Measurements from ENCODE around the gene GMPS. TPM values are rescaled to one million over a fixed set of nuclear protein-coding genes. Genes with fewer than 3 reads are reported as not detected.

Gene GMPS
- total RNA-seq, 1 donor = 41.3 TPM

DNA sequence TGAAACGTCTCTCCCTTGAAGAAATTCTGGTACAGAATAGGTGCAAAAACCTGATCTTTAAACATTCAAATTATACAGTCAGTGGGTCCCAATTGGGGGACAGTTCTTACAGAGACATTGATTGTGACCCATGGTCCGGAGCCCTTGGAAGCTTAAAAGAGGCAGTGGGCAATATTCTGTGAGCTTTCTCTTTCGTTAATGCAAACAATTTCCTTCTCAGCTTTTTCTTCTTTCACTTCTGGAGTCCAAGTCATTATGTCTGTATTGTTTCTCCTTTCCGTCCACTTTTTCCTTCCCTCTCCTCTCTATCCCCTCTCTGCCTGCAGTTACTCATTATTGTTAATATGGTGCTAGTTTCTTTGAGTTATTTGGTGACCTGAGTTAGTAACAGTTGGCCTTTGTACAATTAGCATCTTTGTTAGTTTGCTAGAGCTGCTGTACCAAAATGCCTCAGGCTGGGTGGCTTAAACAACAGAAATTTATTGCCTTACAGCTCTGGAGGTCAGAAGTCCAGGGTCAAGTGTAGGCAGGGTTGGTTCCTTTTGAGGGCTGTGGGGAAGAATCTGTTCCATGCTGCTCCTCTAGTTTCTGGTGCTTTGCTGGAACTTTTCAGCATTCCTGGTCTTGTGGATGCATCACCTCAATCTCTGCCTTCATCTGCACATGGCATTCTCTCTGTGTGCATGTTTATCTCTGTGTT is 102.6 kb downstream of the GMPS start:
- H3K4me1 ChIP-seq (ENCODE audit: insufficient read depth, low read length) = no peaks in the 10 kb centered on the region
- no peaks in the 10 kb centered on the region for H4K20me1 ChIP-seq (ENCODE audit: insufficient read depth, low read length)
- TF ChIP-seq, protein P1, sequence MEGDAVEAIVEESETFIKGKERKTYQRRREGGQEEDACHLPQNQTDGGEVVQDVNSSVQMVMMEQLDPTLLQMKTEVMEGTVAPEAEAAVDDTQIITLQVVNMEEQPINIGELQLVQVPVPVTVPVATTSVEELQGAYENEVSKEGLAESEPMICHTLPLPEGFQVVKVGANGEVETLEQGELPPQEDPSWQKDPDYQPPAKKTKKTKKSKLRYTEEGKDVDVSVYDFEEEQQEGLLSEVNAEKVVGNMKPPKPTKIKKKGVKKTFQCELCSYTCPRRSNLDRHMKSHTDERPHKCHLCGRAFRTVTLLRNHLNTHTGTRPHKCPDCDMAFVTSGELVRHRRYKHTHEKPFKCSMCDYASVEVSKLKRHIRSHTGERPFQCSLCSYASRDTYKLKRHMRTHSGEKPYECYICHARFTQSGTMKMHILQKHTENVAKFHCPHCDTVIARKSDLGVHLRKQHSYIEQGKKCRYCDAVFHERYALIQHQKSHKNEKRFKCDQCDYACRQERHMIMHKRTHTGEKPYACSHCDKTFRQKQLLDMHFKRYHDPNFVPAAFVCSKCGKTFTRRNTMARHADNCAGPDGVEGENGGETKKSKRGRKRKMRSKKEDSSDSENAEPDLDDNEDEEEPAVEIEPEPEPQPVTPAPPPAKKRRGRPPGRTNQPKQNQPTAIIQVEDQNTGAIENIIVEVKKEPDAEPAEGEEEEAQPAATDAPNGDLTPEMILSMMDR (IDR thresholded peaks at IDR 0.05; ENCODE audit: extremely low read depth, low read depth, low read length) = no peak
- no peak overlapping the region for H3K27ac ChIP-seq (ENCODE audit: low read depth, low read length)
- no peak for DNase-seq (ENCODE audit: insufficient read length, low spot score, missing footprints)
- no peak overlapping the region for H3K4me3 ChIP-seq (ENCODE audit: insufficient read depth, low read length)
- H3K27me3 ChIP-seq (ENCODE audit: insufficient read depth, low read length) = no peaks in the 10 kb centered on the region
- no peaks in the 10 kb centered on the region for H3K36me3 ChIP-seq (ENCODE audit: insufficient read depth, low read length)
- H2AFZ ChIP-seq (ENCODE audit: low read length) = no peak overlapping the region
- no peak overlapping the region for H3K4me2 ChIP-seq (ENCODE audit: insufficient read depth, low read length)
- H3K79me2 ChIP-seq (ENCODE audit: insufficient read depth, low read length) = no peaks in the 10 kb centered on the region
- H3K9me3 ChIP-seq (ENCODE audit: low read depth, low read length) = no peaks in the 10 kb centered on the region

DNA sequence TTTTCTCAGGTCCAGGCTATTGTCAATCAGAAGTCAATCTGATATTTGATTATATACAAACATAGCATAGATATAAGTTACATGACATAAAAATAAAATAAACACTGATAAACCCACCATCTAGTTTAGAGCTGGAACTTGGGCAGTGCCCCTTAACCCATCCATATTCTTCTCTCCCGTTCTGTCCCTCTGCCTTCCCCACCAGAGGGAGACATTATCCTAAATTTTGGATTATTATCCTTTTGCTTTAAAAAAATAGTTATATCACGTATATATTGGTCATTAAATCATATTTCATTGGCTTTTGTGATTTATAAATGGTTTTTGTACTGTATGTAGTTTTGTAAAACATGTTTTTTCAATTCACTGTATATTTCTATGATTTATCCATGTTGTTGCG is 107.9 kb downstream of the GMPS start:
- Histone ChIP-seq H3K4me1 (ENCODE audit: insufficient read depth, low read length) (peaks cover 9% of the 10 kb centered on the region), H2AFZ (ENCODE audit: low read length) (no peak overlapping the region), H3K9me3 (ENCODE audit: low read depth, low read length) (no peaks in the 10 kb centered on the region), H3K27me3 (ENCODE audit: insufficient read depth, low read length) (no peaks in the 10 kb centered on the region), H3K36me3 (ENCODE audit: insufficient read depth, low read length) (no peaks in the 10 kb centered on the region), H3K79me2 (ENCODE audit: insufficient read depth, low read length) (no peaks in the 10 kb centered on the region), H3K4me2 (ENCODE audit: insufficient read depth, low read length) (no peak overlapping the region), H4K20me1 (ENCODE audit: insufficient read depth, low read length) (no peaks in the 10 kb centered on the region), H3K27ac (ENCODE audit: low read depth, low read length) (no peak overlapping the region), H3K4me3 (ENCODE audit: insufficient read depth, low read length) (no peak overlapping the region)
- no peak for DNase-seq (ENCODE audit: insufficient read length, low spot score, missing footprints)
- TF ChIP-seq, protein P1 (IDR thresholded peaks at IDR 0.05; ENCODE audit: extremely low read depth, low read depth, low read length) = peak; percentile 56

DNA sequence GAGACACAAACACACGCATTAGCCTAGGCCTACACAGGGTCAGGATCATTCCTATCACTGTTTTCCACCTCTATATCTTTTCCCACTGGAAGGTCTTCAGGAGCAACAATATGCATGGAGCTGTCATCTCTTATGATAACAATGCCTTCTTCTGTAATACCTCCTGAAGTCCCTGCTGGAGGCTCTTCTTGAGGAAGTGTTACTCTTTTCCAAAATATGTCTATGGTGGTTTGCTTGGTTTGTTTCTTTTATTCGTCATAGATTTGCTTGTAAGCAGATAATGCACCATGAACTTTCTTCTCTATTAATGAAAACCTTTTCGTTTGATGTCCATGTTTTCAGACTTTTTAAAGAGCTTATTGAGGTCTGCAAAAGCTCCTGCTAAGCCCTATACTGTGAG is 109.3 kb downstream of the GMPS start:
- no peaks in the 10 kb centered on the region for H3K9me3 ChIP-seq (ENCODE audit: low read depth, low read length)
- H3K4me2 ChIP-seq (ENCODE audit: insufficient read depth, low read length) = no peak overlapping the region
- no peaks in the 10 kb centered on the region for H3K27me3 ChIP-seq (ENCODE audit: insufficient read depth, low read length)
- no peak overlapping the region for H2AFZ ChIP-seq (ENCODE audit: low read length)
- no peaks in the 10 kb centered on the region for H3K36me3 ChIP-seq (ENCODE audit: insufficient read depth, low read length)
- TF ChIP-seq, protein P1 (IDR thresholded peaks at IDR 0.05; ENCODE audit: extremely low read depth, low read depth, low read length) = no peak
- no peak overlapping the region for H3K27ac ChIP-seq (ENCODE audit: low read depth, low read length)
- no peaks in the 10 kb centered on the region for H3K79me2 ChIP-seq (ENCODE audit: insufficient read depth, low read length)
- H3K4me1 ChIP-seq (ENCODE audit: insufficient read depth, low read length) = peaks cover 9% of the 10 kb centered on the region
- H3K4me3 ChIP-seq (ENCODE audit: insufficient read depth, low read length) = no peak overlapping the region
- H4K20me1 ChIP-seq (ENCODE audit: insufficient read depth, low read length) = no peaks in the 10 kb centered on the region
- no peak for DNase-seq (ENCODE audit: insufficient read length, low spot score, missing footprints)

DNA sequence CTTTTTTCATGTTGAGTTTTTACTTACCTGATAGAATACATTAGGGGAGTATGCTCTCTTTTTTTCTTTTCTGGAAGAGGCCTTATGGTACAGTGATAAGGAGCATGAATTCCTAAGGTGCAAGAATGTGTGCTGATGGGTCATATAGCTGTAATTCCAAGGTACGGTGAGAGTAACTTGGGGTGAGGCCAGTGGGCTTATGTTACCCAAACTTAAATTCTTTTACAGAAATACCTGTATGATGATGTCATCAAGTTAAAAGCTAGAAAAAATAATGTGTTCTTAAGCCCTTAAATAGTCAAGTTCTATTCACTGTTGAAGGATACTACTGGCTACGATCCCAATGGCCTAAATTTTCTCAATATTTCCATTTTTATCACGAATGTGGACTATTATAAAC is 111.2 kb downstream of the GMPS start:
- Histone ChIP-seq H3K27me3 (ENCODE audit: insufficient read depth, low read length) (no peaks in the 10 kb centered on the region), H3K36me3 (ENCODE audit: insufficient read depth, low read length) (no peaks in the 10 kb centered on the region)
- no peak for DNase-seq (ENCODE audit: insufficient read length, low spot score, missing footprints)

More for the DNA sequence above, 111.2 kb downstream of the GMPS start:
- TF ChIP-seq, protein P1 (IDR thresholded peaks at IDR 0.05; ENCODE audit: extremely low read depth, low read depth, low read length) = no peak
- H3K79me2 ChIP-seq (ENCODE audit: insufficient read depth, low read length) = no peaks in the 10 kb centered on the region
- no peak overlapping the region for H3K4me3 ChIP-seq (ENCODE audit: insufficient read depth, low read length)
- peaks cover 9% of the 10 kb centered on the region for H3K4me1 ChIP-seq (ENCODE audit: insufficient read depth, low read length)
- no peak overlapping the region for H3K27ac ChIP-seq (ENCODE audit: low read depth, low read length)
- no peaks in the 10 kb centered on the region for H3K9me3 ChIP-seq (ENCODE audit: low read depth, low read length)
- no peak overlapping the region for H2AFZ ChIP-seq (ENCODE audit: low read length)
- H3K4me2 ChIP-seq (ENCODE audit: insufficient read depth, low read length) = no peak overlapping the region
- no peaks in the 10 kb centered on the region for H4K20me1 ChIP-seq (ENCODE audit: insufficient read depth, low read length)
